Stimulated activated CD4-positive, alpha-beta T cell treated with anti-CD3 and anti-CD28 coated beads, Interleukin-12 subunit alpha, Interleukin-12 subunit beta, amount 100 ng/mL, for 4 hours (primary cell): Measurements from ENCODE around the gene MCMBP.
"Not testable (repeated sequence)": the region's sequence is repeated elsewhere in the genome, so short reads cannot be mapped to it uniquely, and the experiment has no call there.

Experiments used
- DNase-seq: peaks from one replicate; pipeline ENCODE4 v3.0.0-alpha.2; 2020

Gene MCMBP

DNA sequence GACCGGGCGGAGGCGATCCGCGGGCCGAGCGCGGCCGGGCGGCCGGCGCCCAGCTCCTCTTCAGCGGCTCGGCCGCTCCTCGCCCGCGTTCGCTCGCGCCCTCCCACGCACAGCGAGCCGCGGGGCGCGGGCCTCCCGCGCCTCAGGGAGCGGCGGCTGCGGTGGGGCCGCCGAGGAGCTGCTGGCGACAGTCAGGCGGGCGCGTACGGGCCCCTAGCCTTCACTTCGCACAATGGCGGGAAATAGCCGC lies at the start of gene MCMBP:
Gene MCMBP, minus strand, starts transcription at position 234 of the 250 bp plus-strand sequence. CDS start 259 bp downstream, outside the sequence.
- DNase-seq = no peak

- DNase-seq = no peak
These were observed 47.2 kb upstream of the MCMBP start for GRCh38 chr10:119919826-119920225.

- no peak for DNase-seq
These were observed 46.6 kb upstream of the MCMBP start for GRCh38 chr10:119919271-119919670.

GRCh38 chr10:119917777-119918176 lies 45.1 kb upstream of the MCMBP start:
- DNase-seq = no peak

DNA sequence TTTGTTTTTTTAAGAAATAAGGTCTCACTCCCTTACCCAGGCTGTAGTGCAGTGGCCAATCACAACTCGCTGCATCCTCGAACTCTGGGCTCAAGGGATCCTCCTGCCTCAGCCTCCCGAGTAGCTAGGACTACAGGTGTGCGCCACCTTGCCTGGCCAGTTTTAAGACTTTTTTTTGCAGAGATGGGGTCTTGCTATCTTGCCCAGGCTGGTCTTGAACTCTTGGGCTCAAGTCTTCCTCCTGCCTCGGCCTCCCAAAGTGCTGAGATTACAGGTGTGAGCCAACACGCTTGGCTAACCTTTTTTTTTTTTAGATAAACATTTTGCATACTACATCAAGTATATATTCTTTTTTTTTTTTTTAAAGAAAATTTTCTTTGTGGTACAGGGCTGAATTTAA lies 38.0 kb upstream of the MCMBP start:
- no peak for DNase-seq

- no peak for DNase-seq
These were observed 35.5 kb upstream of the MCMBP start for GRCh38 chr10:119908166-119908565.

GRCh38 chr10:119907695-119908094 lies 35.1 kb upstream of the MCMBP start:
- DNase-seq = not testable (repeated sequence)

- DNase-seq = no peak
These were observed 31.5 kb upstream of the MCMBP start for GRCh38 chr10:119903946-119904666.

- DNase-seq = no peak
These were observed 25.9 kb upstream of the MCMBP start for GRCh38 chr10:119898577-119898976.

GRCh38 chr10:119896937-119897770 lies 24.5 kb upstream of the MCMBP start:
- no peak for DNase-seq

DNA sequence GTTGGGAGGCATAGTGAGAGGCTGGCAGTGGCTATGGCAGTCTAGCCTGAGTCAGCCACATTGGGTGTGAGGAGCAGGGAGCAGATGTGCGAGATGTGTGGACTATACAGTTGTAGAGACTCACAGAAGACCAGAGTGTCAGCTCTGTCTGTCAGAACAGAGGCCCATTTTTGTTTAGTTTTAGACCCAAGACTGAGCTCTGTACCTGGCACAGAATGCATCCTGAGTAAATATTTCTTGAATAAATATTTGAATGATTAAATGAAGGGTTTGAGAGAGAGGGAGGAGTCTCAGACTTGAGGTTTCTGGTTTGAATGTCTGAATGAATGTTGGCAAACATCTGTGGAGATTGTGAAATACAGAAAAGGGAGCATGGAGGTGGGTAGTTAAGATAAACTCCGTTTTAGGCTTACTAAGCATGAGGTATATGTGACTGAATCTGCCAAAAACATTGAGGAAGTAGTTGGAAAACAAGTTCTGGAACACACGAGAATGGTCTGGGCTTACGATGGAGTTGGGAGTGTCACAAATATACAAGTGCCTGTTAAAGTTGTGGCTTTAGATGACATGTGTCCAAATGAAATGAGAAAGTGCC lies 23.5 kb upstream of the MCMBP start:
- no peak for DNase-seq

GRCh38 chr10:119893845-119894427 lies 21.3 kb upstream of the MCMBP start:
- no peak for DNase-seq

DNA sequence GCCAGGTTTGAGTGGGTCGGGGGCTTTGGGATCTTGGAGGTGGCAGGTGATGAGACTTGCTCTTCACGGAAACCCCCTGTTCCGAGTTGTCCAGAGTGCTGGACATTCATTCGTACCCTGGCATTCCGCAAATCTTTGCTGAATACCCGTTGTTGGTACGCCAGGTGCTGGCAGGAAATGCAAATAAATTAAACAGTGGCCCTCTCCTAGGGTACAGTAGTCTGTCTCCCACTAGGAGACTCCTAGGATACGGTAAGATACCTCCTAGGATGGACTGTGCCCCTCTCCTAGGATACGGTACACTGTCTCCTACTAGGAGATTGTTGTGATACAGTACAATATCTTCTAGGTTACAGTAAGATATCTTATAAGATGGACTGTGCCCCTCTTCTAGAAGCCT lies 20.4 kb upstream of the MCMBP start:
- DNase-seq = no peak

DNA sequence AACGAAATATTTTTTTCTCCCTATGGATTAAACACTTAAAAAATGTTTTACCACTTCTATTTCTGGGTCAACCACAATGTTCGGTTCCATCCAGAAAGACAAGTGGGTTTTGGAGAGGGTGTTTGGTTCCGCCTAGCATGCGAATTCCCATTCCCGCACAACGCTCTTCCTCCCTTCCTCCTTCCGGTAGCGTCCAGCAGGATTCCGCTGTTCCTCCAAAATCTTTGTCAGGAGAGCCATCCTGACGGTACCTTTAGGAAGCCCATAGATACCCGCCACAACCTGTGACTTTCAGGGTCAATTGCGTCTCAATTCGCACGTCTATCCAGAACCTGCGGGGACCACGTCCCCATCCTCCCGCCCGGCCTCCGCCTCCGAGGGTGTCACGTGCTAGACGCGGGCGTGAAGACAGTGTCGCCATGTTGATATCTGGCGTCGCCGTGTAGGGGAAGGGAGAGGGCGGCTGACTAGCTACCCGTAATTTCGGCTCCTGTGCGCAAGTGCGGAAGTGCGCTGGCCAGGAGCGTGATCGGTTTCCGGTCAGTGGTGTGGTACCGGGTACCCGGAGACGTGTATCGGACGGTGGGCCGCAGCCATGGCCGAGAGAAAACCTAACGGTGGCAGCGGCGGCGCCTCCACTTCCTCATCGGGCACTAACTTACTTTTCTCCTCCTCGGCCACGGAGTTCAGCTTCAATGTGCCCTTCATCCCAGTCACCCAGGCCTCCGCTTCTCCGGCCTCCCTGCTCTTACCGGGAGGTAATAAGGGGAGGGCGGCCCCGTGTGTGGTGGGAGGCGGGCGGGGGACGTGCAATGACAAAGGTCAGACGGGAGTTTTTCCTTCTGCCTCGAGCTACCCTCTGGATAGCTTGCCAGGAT lies 19.8 kb upstream of the MCMBP start, which contains the start of gene SEC23IP:
Gene SEC23IP, plus strand, starts transcription at position 543 of the 878 bp plus-strand sequence. Its CDS starts 53 bp downstream, at position 596.
- DNase-seq = peak; percentile 89

GRCh38 chr10:119891849-119892187 lies 19.2 kb upstream of the MCMBP start:
- DNase-seq = not testable (repeated sequence)

DNA sequence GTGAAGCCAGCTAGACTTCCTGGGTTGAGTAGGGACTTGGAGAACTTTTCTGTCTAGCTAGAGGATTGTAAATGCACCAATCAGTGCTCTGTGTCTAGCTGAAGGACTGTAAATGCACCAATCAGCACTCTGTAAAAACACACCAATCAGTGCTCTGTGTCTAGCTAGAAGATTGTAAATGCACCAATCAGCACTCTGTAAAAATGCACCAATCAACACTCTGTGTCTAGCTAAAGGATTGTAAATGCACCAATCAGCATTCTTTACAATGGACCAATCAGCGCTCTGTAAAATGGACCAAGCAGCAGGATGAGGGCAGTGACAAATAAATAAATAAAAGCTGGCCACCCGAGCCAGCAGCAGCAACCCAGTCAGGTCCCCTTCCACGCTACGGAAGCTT lies 17.7 kb upstream of the MCMBP start:
- not testable (repeated sequence) for DNase-seq

GRCh38 chr10:119889201-119889600 lies 16.6 kb upstream of the MCMBP start:
- DNase-seq = not testable (repeated sequence)

- not testable (repeated sequence) for DNase-seq
These were observed 16.1 kb upstream of the MCMBP start for GRCh38 chr10:119888715-119889114.

- DNase-seq = not testable (repeated sequence)
These were observed 13.4 kb upstream of the MCMBP start for GRCh38 chr10:119886070-119886469.

GRCh38 chr10:119883901-119884611 lies 11.4 kb upstream of the MCMBP start:
- DNase-seq = not testable (repeated sequence)

GRCh38 chr10:119878524-119878923 lies 5.9 kb upstream of the MCMBP start:
- no peak for DNase-seq
